ENCODE data around the gene KCNK3.
A peak's percentile ranks its signal among the peaks of the same experiment; 100 is the strongest.

The KCNK3 gene

DNA sequence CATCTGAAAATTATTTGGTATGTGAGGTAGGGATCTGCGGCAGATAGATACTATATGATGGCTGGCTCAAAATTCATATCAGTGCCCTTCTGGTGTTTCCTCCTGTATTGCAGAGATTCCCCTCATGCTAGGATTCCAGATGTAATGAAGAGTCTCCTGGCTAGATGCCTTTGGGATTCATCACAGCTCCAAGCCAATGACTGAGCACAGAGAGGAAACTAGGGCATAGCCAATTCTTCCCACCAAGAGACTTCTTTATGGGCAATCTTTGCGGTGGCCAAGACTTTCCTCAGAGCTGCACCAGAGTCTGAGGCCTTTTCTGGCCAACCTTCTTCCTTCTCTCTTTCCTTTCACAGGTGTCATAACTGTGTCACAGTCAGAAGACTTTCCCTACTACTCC lies 25.9 kb upstream of the KCNK3 start:
- DNase-seq = no peak

GRCh38 chr2:26668041-26668440 lies 24.5 kb upstream of the KCNK3 start:
- DNase-seq = no peak

DNA sequence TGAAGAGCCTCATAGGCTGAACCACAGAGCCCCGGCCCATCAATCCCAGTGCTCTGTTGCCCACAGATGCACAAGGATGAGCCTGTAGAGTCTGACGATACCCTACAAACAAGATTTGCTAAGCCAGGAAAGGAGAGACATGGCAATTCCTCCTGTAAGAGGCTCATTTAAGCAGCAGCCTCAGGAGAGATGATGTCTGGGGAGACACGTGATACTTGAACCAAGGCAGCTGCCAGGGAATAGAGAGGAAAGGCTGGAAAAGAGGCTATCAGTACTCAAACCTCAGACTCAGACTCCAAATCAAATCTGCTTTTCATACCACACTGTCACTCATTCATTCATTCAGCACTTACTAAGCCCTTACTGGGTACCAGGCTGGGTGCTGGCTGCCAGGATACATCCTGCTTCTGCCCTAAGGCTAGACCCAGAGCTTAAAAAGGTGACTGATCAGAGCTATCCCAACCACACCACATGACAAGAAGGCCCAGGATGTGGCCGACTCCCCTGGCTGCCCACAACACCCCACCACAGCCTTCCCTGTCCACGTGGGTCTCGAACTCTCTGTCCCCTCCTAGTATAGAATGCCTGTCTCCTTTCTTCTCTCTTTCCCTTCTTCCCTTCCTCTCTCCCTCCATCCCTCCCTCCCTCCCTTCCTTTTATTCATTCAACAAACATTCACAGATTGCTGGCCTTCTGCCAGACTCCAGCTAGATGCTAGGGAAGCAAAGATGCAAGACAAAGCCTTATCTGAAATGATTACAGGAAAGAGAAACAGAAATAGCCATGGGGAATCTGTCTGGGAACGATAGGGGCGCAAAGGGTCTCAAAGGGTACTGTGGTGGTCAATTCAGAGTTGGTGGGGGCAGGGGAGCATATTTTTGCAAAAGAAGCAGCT lies 23.4 kb upstream of the KCNK3 start:
- DNase-seq = no peak

DNA sequence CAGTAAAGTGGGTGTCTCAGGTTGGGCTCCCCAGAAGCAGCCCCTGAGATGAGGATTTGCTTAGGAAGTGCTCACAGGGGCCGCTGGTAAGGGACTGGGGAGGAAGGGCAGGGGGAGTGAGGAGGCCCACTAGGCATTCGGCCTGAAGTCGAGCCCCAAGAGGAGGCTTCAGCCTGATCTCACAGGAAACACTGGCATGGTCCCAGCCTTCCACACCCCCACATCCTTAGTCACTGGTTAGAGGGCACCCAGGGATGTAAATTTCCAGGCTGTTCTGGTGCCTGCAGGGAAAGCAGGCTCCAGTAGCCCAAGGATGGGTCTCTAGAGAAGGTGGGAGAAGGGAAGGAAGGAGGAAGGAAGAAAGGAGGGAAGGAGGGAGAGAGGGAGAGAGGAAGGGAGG lies 22.4 kb upstream of the KCNK3 start:
- DNase-seq = no peak

DNA sequence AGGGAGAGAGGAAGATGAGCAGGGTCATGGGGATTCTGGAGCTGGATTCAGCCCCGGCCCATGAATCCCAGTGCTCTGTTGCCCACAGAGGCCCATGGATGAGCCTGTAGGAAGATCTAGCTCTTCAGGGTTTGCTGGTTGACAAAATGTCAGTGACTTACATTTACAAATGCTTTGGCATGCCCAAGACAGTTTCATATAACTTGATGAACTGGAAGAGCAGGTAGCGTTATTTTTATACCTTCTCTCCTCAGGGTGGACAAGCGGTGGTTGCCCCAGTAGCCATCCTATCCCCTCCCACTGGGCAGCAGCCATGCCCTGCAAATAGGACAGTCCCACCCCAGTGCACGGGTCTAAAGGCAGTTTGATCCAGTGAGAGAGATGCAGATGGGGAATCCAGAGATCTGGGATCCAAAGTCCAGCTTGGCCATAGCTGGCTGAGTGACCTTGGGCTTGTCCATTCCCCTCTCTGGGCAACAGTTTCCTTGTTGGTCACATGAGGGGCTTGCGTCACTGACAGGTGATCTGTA lies 21.5 kb upstream of the KCNK3 start:
- DNase-seq = no peak

DNA sequence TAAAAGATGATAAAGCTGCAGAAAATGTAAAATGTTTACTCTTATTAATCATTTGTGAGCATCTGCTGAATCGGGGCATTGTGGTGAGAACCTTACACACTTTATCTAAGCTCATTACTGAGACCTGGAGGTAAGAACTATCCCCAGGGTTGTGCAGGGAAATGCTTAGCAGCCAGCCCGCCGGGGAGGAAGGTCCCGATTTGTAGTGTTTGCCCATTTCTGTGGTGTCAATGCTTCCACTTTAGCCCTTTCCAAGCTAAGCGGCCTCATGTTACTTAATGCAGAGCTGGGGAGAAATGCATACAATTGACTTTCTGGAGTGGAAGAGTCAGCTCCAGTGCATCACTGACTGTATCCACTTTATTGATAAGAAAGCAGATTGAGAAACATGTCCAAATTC lies 20.8 kb upstream of the KCNK3 start:
- DNase-seq = no peak

GRCh38 chr2:26672112-26672817 lies 20.3 kb upstream of the KCNK3 start:
- DNase-seq = no peak

DNA sequence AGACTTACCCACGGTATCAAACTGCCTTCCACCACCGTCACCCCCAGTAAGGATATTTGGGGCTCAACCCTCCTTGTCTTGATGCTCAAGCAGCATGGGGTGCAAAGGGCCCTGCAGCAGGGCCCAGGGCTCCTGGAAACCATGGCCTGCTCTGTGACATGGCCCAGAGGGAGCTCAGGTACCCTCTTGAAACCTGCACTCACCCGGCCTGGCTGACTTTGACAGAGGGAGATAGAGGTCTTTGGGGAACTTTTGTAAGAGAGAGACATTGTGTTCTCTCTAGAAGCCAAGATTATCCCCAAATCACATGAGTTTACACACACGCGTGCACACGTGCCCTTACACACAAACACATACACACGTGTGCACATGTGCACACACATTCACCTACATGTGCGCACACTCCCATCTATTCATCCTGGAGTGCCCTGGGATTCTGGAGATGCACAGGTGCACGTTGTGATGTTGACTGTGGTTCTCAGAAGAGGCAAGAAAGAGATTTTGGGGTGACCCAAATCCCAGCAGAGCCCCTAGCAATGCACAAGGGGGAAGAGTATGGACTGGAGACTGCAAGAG lies 19.6 kb upstream of the KCNK3 start:
- no peak for DNase-seq

DNA sequence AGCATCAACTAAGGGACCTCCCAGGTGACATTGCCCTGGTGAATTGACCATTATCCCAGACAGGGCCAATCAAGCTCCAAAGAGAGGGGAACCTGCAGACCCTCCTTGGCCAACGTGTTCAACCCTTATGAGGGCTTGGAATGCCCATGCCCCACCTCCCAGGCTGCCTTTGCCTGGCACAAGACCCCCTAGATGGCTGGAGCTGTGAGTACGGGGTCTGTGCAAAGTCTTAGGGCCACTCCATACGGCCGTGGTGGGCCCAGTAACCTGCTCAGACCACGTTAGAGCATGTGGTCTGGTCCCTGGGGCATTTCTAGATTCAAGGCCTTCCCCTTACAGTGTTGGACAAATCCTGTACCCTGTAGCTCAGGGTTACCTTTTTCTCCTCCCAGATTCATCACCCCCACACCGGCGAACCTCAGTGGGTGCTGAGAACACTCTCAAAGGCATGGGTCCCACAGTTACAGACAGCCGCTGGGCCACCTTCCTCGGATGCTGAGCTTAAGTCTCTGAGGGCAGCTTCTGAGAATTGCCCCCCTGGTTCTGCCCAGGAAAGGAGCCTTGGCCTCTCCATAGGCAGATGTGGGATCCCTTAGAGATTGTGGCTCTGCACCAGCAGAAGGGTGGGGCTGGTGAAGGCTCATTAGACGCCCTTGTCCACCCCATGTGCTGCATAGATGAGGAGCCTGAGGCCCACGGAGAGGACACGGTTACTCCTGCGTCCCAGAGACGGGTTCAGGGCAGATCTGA lies 18.3 kb upstream of the KCNK3 start:
- DNase-seq = no peak

DNA sequence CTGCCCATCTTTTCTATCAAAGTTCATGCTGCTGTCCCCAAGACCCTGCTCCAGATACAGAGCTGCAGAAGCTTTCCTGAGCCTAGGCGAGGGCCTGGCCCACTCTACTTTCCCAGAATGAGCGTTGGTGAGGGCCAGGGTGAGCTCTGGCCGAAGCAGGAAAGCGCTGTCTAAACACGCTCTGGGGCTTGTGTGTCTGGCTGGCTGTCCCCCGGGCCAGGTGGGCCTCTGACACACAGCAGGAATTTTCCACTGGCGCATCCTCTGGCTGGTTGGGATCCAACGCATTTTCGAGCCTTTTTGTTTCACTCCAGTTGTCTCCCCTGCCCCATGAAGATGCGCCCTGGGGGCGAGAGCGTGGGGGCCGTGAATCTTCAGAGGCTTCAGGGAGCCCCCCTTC lies 17.8 kb upstream of the KCNK3 start:
- no peak for DNase-seq

GRCh38 chr2:26675651-26676255 lies 16.8 kb upstream of the KCNK3 start:
- no peak for DNase-seq

GRCh38 chr2:26678035-26678434 lies 14.5 kb upstream of the KCNK3 start:
- no peak for DNase-seq

DNA sequence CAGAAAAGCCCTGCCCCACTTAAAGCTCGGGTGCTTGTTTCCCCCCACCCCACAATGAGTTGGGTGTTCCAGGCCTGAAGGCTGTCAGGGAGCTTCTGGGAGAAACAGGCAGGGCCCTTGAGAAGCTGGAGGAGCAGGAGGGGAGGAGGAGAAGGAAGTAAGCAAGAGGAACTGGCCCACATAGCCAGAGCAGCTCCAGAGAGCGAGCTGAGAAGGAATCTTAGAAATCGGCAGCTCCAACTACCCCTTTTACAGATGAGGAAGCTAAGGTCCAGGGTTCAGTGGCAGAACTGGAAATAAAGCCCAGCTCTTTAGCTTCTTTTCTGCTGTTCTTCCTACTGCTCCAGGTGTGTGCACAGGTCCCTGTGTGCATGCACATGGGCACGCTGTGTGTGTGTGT lies 12.7 kb upstream of the KCNK3 start:
- DNase-seq = peak; percentile 28

DNA sequence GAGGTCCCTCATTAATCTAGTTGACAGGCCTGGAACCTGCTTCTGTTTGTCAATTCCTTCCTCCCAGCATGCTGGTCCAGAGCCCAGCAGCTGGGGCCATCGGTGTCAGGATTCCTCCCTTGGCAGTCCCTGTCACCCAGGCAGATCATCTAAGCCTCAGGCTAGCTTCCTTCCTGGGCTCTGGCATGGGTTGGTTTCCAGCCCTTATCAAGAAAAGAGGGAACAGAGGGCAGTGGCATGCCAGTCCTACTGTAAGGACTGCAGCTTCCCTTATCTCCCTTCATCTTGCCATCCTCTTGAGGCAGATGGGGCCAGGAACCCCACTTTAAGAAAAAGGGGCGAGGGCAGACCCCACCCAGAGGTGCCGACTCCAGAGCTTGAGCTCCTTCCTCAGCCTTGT lies 10.9 kb upstream of the KCNK3 start:
- DNase-seq = no peak

GRCh38 chr2:26682155-26682554 lies 10.4 kb upstream of the KCNK3 start:
- DNase-seq = no peak

DNA sequence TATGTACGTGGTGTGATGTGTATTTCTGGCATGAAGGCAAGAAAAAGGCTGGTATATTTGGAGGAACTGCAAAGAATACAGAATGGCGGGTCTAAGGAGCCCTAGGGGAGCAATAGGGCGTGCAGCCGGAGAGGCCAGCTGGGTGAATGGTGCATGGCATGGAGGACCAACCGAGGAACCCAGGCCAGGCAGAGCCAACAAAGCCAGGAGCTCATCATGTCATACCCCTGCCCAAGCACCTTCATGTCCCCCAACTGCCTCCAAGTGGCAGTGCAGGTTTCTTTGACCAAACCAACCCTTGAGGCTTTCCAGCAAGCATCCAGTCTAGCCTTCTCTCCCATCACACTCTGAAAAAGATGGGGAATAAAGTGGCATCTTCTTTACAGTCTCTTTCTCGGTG lies 8.9 kb upstream of the KCNK3 start:
- DNase-seq = no peak

GRCh38 chr2:26685341-26685740 lies 7.2 kb upstream of the KCNK3 start:
- DNase-seq = no peak

GRCh38 chr2:26685989-26686839 lies 6.3 kb upstream of the KCNK3 start:
- DNase-seq = no peak

DNA sequence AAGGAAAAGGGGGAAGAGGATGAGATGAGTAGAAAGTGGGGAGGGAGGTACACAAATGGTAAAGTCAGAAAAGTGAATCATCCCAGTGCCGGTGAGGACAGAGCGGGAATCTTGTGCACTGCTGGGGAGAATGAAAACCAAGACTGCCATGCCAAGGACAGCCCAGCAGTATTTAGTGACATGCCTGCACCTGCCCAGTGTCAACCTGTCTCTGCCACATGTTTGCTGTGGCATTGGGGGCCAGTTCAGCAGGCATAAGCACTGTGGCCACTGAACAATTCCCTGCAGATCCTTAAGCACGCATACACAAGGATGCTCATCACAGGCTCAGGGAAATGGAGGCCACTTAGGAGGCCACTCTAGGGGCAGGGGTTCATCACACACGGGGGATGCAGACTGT lies 5.2 kb upstream of the KCNK3 start:
- DNase-seq = no peak

DNA sequence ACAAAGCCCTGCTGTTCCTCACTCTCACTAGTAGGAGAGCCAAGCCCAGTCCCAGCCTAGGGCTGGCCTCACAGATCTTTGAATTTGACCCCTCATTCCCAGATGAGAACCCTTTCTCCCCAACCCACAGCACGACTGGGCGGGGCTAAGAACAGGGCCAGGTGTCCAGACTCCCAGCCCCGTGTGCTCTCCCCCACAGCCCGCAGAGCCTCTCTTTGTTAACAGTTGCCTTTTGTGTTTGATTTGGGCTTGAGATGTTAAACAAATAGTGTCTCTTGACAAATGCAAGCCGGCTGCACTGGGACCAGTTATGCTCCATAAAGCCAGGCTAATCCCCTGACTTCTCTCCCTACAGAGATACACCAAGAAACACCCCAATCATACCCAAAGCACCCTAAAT lies 4.7 kb upstream of the KCNK3 start:
- no peak for DNase-seq

DNA sequence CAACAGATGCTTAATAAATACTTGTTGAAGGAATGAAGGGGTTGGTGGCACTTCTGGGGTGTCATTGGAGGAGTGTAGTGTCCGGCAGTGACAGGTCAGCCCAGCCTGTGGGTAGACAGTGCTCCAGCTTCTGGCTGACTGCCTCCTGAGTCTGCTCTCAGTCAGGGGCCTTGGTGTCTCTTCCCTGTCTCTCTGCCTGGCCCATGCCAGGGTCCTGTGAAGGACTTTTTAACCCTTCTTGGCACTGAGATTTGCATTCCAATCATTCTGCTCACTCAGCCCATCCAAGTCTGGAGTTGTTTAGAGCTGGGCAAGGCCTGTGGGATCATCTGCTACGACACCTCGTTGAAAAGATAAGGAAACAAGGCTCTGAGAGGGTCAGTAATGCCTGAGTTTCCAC lies 1.4 kb upstream of the KCNK3 start:
- DNase-seq = no peak

GRCh38 chr2:26691881-26692278 lies 642 bp upstream of the KCNK3 start:
- no peak for DNase-seq

Data from suppressor macrophage treated with lipopolysaccharide for 4 hours (primary cell).